Keratinocyte (primary cell): ENCODE results near the gene SYNCRIP. TPM values are rescaled to one million over a fixed set of nuclear protein-coding genes. Genes with fewer than 3 reads are reported as not detected.

Source experiments
- DNase-seq: peaks from one replicate; pipeline ENCODE4 v3.0.0-alpha.2; 2011; ENCODE audit warnings: low read depth, missing footprints, low spot score
- FAIRE-seq: peaks from 2 replicates; lab custom pipeline; 2011; peaks lifted over from hg19 to GRCh38; lab: Jason Lieb, UNC
- H2AFZ ChIP-seq: 2 replicates; pipeline ENCODE4 v1.6.0; 2012; ENCODE audit warnings: low read length, control low read depth, inconsistent platforms; ENCODE audit not compliant: control insufficient read depth
- H3K27ac ChIP-seq: 2 replicates; pipeline ENCODE4 v1.5.1; 2011; ENCODE audit warnings: low read length; ENCODE audit not compliant: control insufficient read depth, insufficient read depth
- H3K27me3 ChIP-seq: 3 replicates; pipeline ENCODE4 v1.6.0; 2011; ENCODE audit warnings: low read length; ENCODE audit not compliant: control insufficient read depth, insufficient read depth; ENCODE audit errors: extremely low read depth
- H3K36me3 ChIP-seq, 2 experiments: 2 replicates in 1 of 2; 3 replicates in 1 of 2; pipeline ENCODE4 v1.5.1; 2011; ENCODE audit warnings: low read length in 2 of 2, mild to moderate bottlenecking in 1 of 2; ENCODE audit not compliant: control insufficient read depth in 2 of 2, insufficient read depth in 2 of 2; ENCODE audit errors: extremely low read depth in 1 of 2
- H3K4me1 ChIP-seq: 3 replicates; pipeline ENCODE4 v1.5.1; 2011; ENCODE audit warnings: low read length; ENCODE audit not compliant: control insufficient read depth, insufficient read depth; ENCODE audit errors: extremely low read depth
- H3K4me2 ChIP-seq: 3 replicates; pipeline ENCODE4 v1.6.0; 2011; ENCODE audit warnings: low read depth, low read length; ENCODE audit not compliant: control insufficient read depth, insufficient read depth; ENCODE audit errors: extremely low read depth
- H3K4me3 ChIP-seq, 3 experiments: fragments of 200-600 bp in 1 of 3; sonication (generic) in 1 of 3; 2 replicates in 2 of 3; 3 replicates in 1 of 3; pipeline ENCODE4 v1.5.1; 2011 to 2016; ENCODE audit warnings: low read length in 3 of 3, mild to moderate bottlenecking in 3 of 3, control low read depth in 2 of 3, inconsistent platforms in 1 of 3, low read depth in 1 of 3, mixed read lengths in 1 of 3, mixed run types in 1 of 3, moderate library complexity in 1 of 3; ENCODE audit not compliant: control insufficient read depth in 2 of 3, insufficient read depth in 2 of 3; ENCODE audit errors: extremely low read depth in 1 of 3
- H3K79me2 ChIP-seq: 2 replicates; pipeline ENCODE4 v1.6.0; 2012; ENCODE audit warnings: low read length; ENCODE audit not compliant: control insufficient read depth, insufficient read depth
- H3K9ac ChIP-seq: 3 replicates; pipeline ENCODE4 v1.6.0; 2011; ENCODE audit warnings: low read length; ENCODE audit not compliant: control insufficient read depth, insufficient read depth; ENCODE audit errors: extremely low read depth
- H3K9me1 ChIP-seq: 3 replicates; pipeline ENCODE4 v1.6.0; 2011; ENCODE audit warnings: low read length; ENCODE audit not compliant: control insufficient read depth, insufficient read depth; ENCODE audit errors: extremely low read depth
- H3K9me3 ChIP-seq: 2 replicates; pipeline ENCODE4 v1.5.1; 2012; ENCODE audit warnings: low read depth, low read length; ENCODE audit not compliant: control insufficient read depth
- H4K20me1 ChIP-seq: 3 replicates; pipeline ENCODE4 v1.6.0; 2011; ENCODE audit warnings: low read length; ENCODE audit not compliant: control insufficient read depth, insufficient read depth; ENCODE audit errors: extremely low read depth
- EZH2 ChIP-seq: IDR thresholded peaks from one replicate; pipeline ENCODE4 v1.6.1; 2012; ENCODE audit warnings: inconsistent platforms, mild to moderate bottlenecking, low read length, moderate library complexity
- dilution Hi-C: fragments of 300-500 bp; cut with MboI; formaldehyde crosslinking; loops from one replicate; pipeline ENCODE4 v1.7.0; 2020; ENCODE audit warnings: low sequenced_read_pairs; ENCODE audit not compliant: extremely low pct_ligation_motif_present
- polyA plus RNA-seq, 5 experiments: library from polyadenylated mRNA; depleted of rRNA in 3 of 5; stranded (reverse) in 3 of 5; stranded (forward) in 1 of 5; unstranded in 1 of 5; fragments of >200 nt; gene quantifications; 1 replicate in 1 of 5; 2 replicates in 3 of 5; 3 replicates in 1 of 5; pipeline versions ENCODE4 v1.2.1 to v1.2.3, GENCODE V29; 2011 to 2012; ENCODE audit warnings: missing spikeins in 2 of 5, low read depth in 1 of 5, low replicate concordance in 1 of 5
- TF ChIP-seq, protein P1 (sequence below), 3 experiments: IDR thresholded peaks in 1 of 3; conservative IDR thresholded peaks in 1 of 3; optimal IDR thresholded peaks in 1 of 3; 2 replicates in 2 of 3; 3 replicates in 1 of 3; pipeline versions ENCODE3 to v1.5.1; 2011; ENCODE audit warnings: low read length in 3 of 3, mild to moderate bottlenecking in 3 of 3, moderate library complexity in 2 of 3, control low read depth in 1 of 3, inconsistent platforms in 1 of 3; ENCODE audit not compliant: insufficient read depth in 2 of 3; ENCODE audit errors: extremely low read depth in 1 of 3

SYNCRIP gene
- polyA plus RNA-seq, 1 donor (not counting 4 experiments of a cell fraction or from before 2014, with no cell fraction given) = 56.8 TPM

DNA sequence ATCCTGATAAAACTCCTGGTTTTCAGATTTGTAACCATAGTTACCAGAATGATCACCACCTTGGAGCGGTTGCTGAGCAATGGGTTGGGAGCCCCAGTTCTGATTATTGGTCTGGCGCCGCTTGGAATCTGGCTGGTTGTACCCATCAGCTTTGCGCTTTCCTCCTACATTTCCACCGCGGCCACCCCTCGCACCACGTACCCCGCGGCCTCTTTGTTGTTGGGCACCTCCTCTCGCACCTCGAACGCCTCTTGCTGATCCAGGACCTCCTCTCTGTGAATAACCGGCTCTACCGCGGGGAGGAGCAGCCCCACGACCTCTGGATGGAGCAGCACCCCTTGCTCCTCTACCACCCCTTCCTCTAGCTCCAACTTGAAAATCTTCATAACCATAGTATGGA, 27.9 kb downstream of the SYNCRIP start:
- dilution Hi-C loops = no loop called here

DNA sequence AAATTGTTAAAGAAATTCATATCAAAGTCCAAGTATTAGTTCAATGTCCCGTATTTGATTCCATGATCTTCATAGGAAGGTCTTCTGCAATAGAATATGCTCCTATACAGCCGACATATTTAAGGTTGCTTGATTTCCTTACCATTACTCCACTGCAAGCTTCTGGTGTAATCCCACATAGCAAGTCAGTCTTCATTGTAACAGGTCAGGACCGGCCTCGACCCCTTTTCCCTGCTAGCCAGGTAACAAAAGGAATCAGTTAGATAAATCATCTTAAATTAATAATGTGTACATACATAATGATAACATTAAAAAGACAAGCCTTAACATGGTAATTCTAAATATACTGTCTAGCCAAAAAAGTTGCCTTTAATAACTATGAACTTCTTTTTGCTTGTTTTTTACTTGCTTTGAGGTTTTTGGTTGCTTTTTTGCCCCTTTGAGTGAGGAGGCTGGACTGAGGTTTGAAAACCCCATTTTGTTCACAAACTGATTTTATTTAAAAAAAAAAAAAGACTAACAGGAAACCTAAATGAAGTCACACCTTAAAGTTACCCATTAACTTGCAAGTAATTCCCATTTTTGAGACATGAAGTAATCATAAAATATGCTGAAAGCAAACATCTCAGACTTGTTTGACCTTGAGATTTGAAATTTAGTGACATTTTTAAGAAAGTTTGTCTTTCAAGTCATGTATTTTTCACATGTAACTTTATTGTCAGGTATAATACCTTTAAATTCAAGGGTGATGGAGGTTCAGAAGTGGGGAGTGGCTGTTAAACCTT, 29.8 kb downstream of the SYNCRIP start:
- H3K4me3 ChIP-seq = no peak overlapping the region
- H2AFZ ChIP-seq = no peak overlapping the region
- H3K36me3 ChIP-seq = peaks cover 21 to 27% of the 10 kb centered on the region in 2 experiments
- H4K20me1 ChIP-seq = peaks cover 4% of the 10 kb centered on the region
- TF ChIP-seq EZH2 = no peak
- TF ChIP-seq, protein P1, sequence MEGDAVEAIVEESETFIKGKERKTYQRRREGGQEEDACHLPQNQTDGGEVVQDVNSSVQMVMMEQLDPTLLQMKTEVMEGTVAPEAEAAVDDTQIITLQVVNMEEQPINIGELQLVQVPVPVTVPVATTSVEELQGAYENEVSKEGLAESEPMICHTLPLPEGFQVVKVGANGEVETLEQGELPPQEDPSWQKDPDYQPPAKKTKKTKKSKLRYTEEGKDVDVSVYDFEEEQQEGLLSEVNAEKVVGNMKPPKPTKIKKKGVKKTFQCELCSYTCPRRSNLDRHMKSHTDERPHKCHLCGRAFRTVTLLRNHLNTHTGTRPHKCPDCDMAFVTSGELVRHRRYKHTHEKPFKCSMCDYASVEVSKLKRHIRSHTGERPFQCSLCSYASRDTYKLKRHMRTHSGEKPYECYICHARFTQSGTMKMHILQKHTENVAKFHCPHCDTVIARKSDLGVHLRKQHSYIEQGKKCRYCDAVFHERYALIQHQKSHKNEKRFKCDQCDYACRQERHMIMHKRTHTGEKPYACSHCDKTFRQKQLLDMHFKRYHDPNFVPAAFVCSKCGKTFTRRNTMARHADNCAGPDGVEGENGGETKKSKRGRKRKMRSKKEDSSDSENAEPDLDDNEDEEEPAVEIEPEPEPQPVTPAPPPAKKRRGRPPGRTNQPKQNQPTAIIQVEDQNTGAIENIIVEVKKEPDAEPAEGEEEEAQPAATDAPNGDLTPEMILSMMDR (optimal IDR thresholded peaks at IDR 0.05 in 1 of 3, IDR thresholded peaks at IDR 0.05 in 1 of 3, conservative IDR thresholded peaks at IDR 0.05 in 1 of 3; ENCODE audit: extremely low read depth in 1 of 3, insufficient read depth in 2 of 3, low read length in 3 of 3) = no peak
- H3K27me3 ChIP-seq = no peaks in the 10 kb centered on the region
- peaks cover 2% of the 10 kb centered on the region for H3K9me1 ChIP-seq
- H3K4me2 ChIP-seq = no peak overlapping the region
- H3K27ac ChIP-seq = no peak overlapping the region
- peaks cover 31% of the 10 kb centered on the region for H3K79me2 ChIP-seq
- no peaks in the 10 kb centered on the region for H3K4me1 ChIP-seq
- dilution Hi-C loops = no loop called here
- no peaks in the 10 kb centered on the region for H3K9me3 ChIP-seq
- H3K9ac ChIP-seq = no peak overlapping the region
- no peak for FAIRE-seq
- no peak for DNase-seq

More for the DNA sequence above, 27.9 kb downstream of the SYNCRIP start:
- no peak overlapping the region for H3K4me2 ChIP-seq
- DNase-seq (no peak), FAIRE-seq (no peak)
- H4K20me1 ChIP-seq = peaks cover 4% of the 10 kb centered on the region
- peaks cover 44% of the 10 kb centered on the region for H3K79me2 ChIP-seq
- no peak overlapping the region for H3K4me3 ChIP-seq
- no peak overlapping the region for H2AFZ ChIP-seq
- peaks cover 2% of the 10 kb centered on the region for H3K9me1 ChIP-seq
- H3K4me1 ChIP-seq = no peaks in the 10 kb centered on the region
- no peak overlapping the region for H3K9ac ChIP-seq
- no peaks in the 10 kb centered on the region for H3K9me3 ChIP-seq
- H3K27me3 ChIP-seq = no peaks in the 10 kb centered on the region
- no peak overlapping the region for H3K27ac ChIP-seq
- TF ChIP-seq, protein P1 (optimal IDR thresholded peaks at IDR 0.05 in 1 of 3, IDR thresholded peaks at IDR 0.05 in 1 of 3, conservative IDR thresholded peaks at IDR 0.05 in 1 of 3; ENCODE audit: extremely low read depth in 1 of 3, insufficient read depth in 2 of 3, low read length in 3 of 3) = no peak
- TF ChIP-seq EZH2 = no peak
- peaks cover 21 to 32% of the 10 kb centered on the region in 2 experiments for H3K36me3 ChIP-seq
